ENCODE data around the gene ST6GAL1.
"Not testable (repeated sequence)": the region's sequence is repeated elsewhere in the genome, so short reads cannot be mapped to it uniquely, and the experiment has no call there.

The ST6GAL1 gene

DNA sequence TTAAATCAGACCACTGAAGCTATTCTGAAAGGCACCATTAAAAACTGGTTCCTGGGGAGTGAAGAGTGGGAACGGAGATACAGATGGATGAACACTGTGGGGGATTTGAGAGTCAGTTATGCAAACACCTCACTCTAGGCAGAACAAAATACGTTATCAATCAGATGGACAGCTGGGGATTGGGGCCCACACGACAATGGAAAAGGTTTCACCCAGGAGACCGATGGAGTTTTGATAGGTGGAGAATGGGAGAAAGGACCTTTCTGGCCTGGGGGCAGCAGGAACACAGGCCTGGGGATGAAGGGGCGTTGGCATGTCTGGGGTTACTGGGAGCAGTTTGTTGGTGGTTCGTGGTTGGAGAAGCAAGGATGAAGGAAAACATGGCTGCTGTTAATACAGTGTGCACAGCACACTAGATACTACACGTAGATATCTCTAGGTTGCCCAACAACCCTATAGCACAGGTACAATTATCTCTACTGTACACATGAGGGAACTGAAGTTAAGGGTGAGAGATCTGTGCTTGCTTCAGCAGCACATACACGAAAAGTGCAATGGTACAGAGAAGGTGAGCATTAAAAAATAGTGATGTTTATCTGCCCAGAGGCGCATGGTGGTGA is 16.5 kb downstream of the ST6GAL1 start:
- no peak for DNase-seq

DNA sequence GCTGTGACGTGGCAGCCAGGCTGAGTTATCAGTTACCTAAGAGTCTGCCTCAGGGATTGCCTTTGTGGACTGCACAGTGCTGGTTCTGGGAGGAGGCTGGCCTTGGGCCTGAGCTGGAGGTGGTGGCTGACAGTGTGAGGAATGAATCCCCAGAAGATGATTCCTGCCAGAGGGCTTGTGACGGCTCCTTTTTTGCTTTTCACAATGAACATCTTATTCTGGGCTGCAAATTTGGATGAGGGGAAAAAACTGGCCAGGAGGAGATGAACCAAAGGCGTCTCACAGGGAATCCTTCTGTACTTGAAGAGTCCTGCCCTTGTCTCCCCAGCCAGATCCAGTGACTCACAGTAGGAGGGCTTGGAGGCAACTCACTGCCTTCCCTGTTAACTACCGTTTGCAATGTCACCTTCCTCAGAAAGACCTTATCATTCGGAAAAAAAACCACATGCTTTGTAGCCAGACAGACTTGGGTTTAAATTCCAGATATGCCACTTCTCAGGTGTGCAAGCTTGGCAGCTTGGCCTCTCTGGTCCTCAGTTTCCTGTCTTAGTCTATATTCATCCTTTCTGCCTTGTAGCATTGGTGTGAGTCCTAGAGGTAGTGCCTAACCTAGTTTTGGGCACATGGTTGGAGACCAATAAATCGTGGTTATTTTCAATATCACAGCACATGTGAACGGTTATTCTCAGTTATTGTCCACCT is 19.1 kb downstream of the ST6GAL1 start:
- DNase-seq: no peak

DNA sequence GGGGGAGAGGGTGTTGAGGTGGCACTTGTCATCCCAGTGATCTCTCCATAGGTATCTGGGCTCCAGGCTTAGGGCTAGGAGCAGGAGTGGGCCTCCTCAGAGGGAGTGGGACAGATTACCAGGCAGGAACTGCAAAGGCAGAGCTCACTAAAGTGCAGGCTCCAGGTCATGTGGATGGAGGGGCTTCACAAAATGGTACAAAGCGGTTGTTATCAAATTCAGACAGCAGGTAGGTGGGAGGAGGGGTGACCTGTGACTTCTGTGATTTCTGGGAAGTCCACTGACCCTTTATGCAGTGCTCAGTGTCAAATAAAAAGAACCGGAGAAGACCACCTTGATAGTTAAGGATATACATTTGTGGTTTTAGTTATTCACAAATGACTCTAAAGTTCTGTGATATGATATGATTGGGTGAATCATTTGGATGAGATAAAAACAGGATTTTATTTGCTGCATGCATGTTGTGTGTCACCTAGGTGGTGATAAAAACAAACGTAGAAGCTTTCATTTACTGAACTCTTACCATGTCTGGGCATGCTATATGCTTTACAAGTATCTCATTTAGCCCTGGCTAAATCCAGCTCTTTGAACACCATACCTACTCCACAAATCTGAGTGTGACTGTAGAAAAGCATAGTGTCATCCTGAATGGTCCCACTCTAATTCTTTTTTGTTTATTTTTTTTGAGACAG is 20.2 kb downstream of the ST6GAL1 start:
- no peak for DNase-seq

DNA sequence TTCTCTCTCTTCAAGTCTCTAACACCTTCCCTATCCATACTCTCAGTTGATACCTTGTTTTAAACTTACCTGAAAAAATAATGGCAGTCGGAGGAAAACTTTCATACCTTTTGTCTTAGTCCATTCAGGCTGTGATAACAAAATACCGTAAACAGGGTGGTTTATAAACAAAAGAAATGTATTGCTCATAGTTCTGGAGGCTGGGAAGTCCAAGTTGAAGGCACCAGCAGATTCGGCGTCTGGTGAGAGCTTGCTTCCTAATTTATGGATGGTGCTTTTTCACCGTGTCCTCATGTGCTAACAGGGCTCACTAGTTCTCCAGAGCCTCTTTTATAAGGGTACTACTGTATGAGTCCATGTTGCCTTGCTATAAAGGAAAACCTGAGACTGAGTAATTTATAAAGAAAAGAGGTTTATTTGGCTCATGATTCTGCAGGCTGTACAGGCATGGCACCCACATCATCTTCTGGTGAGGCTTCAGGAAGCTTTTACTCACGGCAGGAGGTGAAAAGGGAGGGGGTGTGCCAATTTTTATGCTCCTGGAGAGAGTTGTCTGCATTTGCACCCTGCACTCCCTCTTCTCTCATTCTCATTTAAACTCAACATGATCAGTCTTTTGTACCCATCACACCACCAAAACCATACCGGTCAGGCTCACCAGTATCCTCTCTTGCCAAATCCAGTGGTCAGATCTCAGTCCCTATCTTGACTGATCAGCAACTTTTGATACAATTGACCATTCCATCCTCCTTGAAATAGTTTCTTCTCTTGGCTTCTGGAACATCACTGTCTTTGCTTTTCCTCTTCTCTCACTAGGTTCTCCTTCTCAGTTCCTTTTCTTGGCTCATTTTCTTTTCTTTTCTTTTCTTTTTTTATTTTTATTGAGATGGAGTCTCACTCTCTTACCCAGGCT is 21.6 kb downstream of the ST6GAL1 start:
- no peak for DNase-seq

DNA sequence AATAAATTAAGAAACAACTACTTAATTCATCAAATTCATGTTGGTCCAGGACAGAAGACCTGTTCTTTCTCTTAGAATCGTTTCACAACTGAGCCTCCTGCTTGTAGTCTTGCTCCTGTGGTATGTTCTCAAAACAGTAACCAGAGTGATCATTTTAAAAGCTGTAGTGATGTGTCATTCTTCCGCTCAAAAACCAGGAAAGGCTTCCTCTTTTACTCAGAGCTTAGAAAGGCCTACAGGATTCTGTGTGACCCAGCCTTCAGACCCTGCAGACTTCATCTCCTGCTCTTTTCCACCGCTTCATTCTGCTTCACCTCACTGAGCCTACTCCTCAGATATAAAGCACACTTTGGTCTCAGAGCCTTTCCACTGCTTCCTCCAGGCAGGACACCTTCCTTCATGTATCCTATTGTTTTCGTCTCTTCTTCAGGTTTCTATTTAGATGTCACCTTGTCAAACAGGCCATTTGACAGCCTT is 22.7 kb downstream of the ST6GAL1 start:
- DNase-seq: peak; percentile 68

DNA sequence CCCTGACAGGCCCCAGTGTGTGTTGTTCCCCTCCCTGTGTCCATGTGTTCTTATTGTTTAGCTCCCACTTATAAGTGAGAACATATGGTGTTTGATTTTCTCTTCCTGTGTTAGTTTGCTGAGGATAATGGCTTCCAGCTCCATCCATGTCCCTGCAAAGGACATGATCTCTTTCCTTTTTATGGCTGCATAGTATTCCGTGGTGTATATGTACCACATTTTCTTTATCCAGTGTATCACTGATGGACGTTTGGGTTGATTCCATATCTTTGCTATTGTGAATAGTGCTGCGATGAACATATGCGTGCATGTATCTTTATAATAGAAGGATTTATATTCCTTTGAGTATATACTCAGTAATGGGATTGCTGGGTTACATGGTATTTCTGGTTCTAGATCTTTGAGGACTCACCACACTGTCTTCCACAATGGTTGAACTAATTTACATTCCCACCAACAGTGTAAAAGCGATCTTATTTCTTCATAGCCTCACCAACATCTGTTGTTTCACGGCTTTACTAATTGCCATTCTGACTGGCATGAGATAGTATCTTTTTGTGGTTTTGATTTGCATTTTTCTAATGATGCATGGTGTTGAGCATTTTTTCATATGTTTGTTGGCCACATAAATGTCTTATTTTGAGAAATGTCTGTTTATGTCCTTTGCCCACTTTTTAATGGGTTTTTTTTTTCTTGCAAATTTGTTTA is 23.8 kb downstream of the ST6GAL1 start:
- not testable (repeated sequence) for DNase-seq

DNA sequence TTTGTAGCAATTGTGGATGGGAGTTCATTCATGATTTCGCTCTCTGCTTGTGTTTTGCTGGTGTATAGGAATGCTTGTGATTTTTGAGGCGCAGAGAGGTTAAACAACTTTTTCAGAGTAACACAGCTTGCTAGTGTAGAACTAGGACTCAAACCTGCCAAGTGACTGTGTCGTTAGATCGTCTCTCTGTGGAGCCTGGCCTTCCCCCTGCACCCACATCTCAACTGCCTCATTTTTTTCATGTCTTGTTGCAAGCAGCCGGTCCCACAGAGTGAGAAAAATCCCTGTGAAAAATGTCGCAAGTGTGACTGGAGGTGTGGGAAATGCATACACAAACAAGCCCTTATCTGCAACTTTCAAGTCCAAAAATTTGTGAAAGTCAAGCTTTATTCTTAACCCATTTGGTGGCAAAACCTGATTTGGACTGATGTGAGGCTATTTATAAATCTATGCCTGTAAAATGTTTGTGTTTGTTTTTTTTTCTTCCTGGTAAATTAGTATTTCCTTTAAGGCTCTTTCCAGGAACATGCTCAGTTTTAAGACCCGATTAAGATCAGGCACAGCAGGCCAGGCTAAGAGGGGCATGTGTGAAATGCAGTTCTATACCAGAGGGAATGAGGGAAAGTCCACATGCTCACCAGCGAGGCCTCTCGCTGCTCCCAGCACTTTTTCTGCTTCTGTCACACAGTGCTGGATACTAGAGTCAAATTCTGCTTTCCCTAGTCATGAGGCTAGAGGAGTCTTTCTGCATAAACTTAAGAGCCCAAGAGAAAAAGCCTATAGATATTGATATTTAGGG is 25.8 kb downstream of the ST6GAL1 start:
- DNase-seq: no peak

DNA sequence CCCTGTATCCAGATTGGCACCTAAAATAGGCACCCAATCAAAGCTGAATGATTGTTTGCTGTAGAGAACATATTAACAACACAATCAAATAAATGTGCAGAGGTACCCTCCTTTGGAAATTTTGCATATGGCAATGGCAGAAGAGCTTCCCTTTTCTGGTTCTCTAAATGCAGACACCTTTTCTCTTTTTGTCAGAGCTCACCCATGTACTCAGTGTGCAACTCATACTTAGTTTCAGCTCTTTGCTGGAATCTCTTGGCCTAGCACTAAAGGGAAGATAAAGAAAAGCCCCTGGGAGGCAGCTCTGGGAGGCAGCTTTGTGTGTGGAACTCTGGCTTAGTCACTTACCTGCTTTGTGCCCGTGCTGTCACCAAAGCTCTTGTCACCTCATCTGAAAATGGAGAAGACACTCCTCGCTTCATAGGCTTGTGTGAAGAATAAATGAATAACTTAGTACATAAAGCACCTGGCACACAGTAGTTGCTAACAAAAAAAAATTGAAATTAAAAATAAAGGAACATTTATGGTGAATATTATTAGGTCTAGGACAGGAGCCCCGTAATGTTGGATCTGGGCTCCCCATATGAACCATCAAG is 28.8 kb downstream of the ST6GAL1 start:
- DNase-seq: no peak

DNA sequence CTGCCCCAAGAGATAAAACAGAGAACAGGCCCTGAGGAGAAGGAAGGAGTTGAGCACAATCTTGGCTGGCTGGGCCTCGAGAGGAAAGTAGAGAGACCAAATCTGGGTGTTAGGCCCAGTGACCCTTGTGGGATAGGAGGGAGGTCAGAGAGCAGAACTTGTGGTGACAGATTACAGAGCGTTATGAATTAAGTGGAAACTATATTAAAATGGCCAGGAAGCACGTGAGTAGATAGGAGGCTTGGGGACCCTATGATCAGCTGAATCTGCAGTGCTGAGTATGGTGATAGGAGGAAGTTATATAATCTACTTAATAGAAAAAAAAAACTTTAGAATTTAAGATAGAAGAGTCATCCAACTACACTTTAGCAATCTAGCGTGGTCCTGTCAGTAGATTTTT is 30.0 kb downstream of the ST6GAL1 start:
- no peak for DNase-seq

DNA sequence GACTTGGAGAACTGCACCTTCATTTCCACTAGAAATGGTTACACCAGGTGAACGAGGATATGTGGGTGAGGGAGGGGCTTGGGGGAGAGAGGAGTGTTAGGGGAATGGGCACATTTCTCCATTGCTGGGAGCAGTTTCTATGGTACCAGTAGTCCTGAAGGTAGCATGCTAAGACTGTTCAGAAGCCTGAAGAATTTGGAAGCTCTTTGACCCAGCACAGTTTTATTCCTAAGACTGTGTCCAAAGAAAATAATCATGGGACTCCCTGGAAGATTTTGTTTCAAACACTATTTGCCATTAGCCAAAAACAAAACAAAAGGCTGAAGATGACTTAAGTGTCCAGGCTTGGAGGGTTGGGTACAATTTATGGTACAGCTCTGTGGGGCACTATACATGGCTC is 32.1 kb downstream of the ST6GAL1 start:
- no peak for DNase-seq

DNA sequence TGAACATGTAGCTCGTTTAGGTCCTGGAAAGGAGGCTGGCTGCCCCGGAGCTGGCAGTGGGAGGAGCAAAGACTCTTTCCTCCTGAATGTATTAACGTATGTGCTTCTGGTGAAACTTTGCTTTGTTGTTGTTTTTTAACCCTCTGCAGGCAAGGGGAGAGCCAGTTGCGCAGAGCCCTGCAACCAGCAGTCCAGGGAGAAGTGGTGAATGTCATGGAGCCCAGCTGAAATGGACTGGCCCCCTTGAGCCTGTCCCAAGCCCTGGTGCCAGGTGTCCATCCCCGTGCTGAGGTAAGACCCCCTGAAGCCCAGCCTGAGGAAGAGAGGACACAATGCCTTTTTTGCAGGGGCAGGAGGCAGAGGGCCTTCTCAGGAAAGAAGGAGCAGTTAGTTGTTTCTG is 33.3 kb downstream of the ST6GAL1 start:
- no peak for DNase-seq

DNA sequence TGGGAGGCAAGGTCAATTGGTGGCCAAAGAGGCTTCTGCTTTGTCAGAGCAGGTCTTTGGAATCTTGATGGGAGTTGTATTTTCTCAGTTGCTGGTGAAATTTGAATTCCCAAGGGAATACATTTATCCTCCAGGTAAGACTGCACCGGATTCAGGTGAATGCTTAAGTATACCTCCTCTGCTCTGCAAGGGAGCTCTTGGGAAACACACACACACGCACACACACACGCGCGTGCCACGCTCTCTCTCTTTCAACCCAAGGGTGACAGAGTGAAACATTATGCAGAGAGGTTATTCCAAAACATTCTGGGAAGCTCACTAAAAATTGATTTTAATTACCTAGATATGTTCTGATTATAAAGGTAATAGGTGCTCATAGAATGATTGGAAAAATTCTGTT is 33.7 kb downstream of the ST6GAL1 start:
- no peak for DNase-seq

DNA sequence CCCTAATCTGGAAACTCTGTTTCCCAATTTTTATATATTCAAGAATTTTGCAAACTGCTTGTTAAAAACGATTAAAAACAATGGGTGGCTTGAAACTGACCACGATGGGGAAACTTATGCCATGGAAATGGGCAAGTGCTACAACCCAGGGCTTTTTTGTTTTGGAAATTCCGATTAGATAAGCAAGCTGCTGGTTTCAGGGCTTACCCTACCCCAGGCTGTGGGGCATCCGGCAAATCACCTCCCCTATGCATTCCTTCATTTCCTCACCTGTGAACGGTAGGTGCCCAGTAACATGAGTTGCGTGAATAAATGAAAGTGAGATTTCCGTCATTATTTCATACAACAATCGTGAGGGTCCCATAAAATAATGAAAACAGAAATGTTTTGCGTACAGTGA is 34.3 kb downstream of the ST6GAL1 start:
- no peak for DNase-seq

DNA sequence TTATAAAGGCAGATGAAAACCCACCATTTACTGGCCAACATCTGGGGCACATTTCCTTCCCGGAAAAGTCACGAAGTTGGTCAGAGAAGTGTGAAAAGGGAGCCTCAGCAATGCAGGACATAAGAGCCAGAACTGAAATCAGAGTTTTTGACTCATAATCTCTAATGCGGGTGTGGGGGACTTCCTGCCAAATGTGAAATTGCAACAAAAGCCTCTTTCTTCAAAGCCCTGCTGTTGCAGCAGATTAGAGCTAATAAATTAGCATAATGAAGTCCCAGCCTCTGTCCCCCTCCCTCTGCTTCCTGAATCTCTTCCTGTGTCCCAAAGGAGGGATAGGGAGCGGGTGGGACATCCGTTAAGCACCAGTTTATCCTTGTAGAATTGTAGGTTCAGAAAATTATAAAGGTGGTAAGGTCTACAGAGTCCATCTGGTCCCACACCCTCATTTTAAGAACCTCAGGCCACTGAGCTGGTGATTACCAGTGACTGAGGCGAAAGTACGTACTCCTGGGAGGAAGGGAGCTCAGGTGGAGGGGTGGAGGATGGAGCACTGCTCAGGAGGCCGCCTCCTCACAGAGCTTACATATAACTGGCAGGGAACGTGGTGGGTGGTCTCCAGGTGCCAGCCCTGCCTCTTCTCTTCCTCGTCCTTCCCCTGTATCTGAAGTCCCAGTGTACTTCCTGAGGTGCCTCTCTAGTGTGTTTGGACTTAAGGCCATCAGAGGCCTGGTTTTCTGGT is 35.0 kb downstream of the ST6GAL1 start:
- DNase-seq: no peak

DNA sequence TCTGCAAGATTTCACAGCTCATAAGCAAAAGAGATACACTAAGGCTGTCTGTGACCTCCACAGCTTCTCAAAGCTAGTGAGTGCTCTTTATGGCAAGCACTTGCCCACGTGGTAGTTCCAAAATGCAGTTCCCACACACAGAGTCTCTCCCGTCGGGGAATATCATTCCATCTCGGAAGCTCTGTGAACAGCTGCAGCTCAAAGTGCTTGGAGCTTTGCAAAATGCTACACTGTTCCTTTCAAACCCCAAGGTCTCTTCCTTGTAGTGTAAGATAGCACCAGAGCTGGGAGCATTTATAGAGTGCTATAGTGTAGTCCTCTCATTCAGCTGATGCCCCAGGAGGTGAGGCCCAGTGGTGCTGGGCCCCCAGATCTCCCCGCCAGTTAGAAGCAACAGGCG is 36.1 kb downstream of the ST6GAL1 start:
- DNase-seq: no peak

DNA sequence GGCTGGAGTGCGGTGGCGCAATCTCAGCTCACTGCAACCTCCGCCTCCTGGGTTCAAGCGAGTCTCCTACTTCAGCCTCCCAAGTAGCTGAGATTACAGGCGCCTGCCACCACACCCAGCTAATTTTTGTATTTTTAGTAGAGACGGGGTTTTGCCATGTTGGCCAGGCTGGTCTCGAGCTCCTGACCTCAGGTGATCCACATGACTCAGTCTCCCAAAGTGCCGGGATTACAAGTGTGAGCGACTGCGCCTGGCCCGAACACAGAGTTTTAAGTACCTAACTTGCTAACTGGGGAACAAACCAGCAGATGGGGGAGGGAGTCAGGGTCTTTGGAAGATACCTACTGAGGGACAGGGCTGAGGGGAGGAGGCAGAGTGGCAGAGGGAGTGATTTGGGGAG is 36.9 kb downstream of the ST6GAL1 start:
- DNase-seq: not testable (repeated sequence)

DNA sequence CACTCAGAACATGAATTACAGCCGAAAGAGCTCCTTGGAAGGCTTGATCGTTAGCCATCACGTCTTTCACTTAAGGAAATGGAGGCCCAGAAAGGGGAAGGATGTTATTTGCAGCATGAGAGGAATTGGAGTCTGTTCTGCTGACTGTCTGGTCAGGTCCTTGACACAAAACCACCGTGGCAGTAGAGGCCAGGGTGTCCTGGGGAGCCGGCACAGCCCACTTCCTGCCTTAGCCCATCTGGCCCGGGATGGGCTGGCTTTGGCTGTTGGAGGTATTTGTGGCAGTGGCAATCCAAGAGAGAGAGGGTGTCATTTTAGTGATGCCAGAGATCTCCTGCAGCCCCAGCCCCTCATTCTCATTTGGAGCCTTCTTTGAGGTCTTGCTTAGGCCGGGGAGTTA is 37.4 kb downstream of the ST6GAL1 start:
- DNase-seq: peak; percentile 71

DNA sequence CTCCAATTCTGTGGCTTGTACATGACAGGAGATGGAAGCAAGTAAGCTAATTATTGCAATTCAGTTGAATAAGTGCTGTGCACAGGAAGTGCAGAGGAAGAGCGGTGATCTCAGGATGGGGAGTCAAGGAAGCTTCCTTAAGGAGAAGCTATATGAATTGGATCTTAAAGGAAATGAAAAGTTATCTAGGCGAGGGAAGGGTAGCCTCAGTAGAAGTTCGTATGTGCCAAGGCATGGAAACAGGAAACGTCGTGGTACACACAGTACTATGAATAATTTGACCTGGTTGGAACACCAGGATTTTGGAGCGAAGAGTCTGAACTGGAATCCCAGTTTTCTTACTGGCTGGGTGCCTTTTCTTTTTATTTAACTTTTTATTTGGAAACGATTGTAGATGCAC is 39.3 kb downstream of the ST6GAL1 start:
- no peak for DNase-seq

DNA sequence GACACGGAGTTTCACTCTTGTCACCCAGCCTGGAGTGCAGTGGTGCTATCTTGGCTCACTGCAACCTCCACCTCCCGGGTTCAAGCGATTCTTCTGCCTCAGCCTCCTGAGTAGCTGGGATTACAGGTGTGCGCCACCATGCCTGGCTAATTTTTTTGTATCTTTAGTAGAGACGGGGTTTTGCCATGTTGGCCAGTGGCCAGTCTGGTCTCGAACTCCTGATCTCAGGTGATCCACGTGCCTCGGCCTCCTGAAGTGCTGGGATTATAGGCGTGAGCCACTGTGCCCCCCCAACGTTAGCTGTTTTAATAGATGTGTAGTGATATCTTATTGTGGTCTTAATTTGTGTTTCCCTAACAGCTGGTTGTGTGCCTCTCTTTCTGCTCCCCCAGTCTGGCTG is 40.8 kb downstream of the ST6GAL1 start:
- DNase-seq: not testable (repeated sequence)

DNA sequence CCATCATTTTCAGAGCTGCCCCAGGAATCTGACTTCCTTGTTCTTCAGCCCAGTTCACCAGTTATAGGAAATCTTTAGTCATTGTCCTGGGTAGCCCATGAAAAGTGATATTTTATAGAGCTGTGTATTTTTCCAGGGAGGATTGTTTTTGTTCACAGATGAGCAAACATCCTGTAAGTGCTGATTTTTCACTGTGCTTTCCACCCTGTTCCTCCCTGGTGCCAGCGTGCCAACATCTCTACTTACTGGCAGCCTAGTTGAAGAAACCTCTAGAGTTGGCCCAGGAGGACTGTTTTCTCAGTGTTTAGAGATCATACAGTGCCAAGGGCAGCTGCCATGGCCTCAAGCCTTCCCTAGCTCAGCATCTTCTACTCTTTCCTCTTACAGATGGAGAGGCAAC is 41.3 kb downstream of the ST6GAL1 start:
- no peak for DNase-seq

All from GDM1 (cell line).